Thyroid gland (tissue), 4 donors: ENCODE measurements around the gene ZNF518B.

Source experiments
- POLR2A ChIP-seq, 2 donors: fragments of 450-650 bp; IDR thresholded peaks; one replicate each; pipeline ENCODE4 v1.6.1; 2017; ENCODE audit warnings: antibody characterized with exemption in 2 of 2, mild to moderate bottlenecking in 2 of 2, moderate library complexity in 1 of 2
- TF ChIP-seq, protein P1 (sequence below), 6 experiments: fragments of 200-600 bp in 3 of 6; fragments of 450-650 bp in 3 of 6; sonication (generic) in 3 of 6; IDR thresholded peaks; one replicate each; pipeline ENCODE4 v1.5.1; 2016 to 2019; ENCODE audit warnings: antibody characterized with exemption in 6 of 6, mild to moderate bottlenecking in 2 of 6, inconsistent platforms in 1 of 6, moderate library complexity in 1 of 6

- TF ChIP-seq, protein P1, sequence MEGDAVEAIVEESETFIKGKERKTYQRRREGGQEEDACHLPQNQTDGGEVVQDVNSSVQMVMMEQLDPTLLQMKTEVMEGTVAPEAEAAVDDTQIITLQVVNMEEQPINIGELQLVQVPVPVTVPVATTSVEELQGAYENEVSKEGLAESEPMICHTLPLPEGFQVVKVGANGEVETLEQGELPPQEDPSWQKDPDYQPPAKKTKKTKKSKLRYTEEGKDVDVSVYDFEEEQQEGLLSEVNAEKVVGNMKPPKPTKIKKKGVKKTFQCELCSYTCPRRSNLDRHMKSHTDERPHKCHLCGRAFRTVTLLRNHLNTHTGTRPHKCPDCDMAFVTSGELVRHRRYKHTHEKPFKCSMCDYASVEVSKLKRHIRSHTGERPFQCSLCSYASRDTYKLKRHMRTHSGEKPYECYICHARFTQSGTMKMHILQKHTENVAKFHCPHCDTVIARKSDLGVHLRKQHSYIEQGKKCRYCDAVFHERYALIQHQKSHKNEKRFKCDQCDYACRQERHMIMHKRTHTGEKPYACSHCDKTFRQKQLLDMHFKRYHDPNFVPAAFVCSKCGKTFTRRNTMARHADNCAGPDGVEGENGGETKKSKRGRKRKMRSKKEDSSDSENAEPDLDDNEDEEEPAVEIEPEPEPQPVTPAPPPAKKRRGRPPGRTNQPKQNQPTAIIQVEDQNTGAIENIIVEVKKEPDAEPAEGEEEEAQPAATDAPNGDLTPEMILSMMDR (IDR thresholded peaks at IDR 0.05): no peak
- TF ChIP-seq POLR2A (IDR thresholded peaks at IDR 0.05): no peak
Observed at GRCh38 chr4:10441512-10441911, 15.7 kb downstream of the ZNF518B start.
